GM18861 (cell line): Measurements from ENCODE around the gene TRAF3.

Experiments
- ATAC-seq: cut with Tn5 transposase; IDR thresholded peaks from one replicate; pipeline ENCODE4 v1.9.1; 2021; ENCODE audit not compliant: unreplicated experiment

Gene TRAF3, protein sequence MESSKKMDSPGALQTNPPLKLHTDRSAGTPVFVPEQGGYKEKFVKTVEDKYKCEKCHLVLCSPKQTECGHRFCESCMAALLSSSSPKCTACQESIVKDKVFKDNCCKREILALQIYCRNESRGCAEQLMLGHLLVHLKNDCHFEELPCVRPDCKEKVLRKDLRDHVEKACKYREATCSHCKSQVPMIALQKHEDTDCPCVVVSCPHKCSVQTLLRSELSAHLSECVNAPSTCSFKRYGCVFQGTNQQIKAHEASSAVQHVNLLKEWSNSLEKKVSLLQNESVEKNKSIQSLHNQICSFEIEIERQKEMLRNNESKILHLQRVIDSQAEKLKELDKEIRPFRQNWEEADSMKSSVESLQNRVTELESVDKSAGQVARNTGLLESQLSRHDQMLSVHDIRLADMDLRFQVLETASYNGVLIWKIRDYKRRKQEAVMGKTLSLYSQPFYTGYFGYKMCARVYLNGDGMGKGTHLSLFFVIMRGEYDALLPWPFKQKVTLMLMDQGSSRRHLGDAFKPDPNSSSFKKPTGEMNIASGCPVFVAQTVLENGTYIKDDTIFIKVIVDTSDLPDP

DNA sequence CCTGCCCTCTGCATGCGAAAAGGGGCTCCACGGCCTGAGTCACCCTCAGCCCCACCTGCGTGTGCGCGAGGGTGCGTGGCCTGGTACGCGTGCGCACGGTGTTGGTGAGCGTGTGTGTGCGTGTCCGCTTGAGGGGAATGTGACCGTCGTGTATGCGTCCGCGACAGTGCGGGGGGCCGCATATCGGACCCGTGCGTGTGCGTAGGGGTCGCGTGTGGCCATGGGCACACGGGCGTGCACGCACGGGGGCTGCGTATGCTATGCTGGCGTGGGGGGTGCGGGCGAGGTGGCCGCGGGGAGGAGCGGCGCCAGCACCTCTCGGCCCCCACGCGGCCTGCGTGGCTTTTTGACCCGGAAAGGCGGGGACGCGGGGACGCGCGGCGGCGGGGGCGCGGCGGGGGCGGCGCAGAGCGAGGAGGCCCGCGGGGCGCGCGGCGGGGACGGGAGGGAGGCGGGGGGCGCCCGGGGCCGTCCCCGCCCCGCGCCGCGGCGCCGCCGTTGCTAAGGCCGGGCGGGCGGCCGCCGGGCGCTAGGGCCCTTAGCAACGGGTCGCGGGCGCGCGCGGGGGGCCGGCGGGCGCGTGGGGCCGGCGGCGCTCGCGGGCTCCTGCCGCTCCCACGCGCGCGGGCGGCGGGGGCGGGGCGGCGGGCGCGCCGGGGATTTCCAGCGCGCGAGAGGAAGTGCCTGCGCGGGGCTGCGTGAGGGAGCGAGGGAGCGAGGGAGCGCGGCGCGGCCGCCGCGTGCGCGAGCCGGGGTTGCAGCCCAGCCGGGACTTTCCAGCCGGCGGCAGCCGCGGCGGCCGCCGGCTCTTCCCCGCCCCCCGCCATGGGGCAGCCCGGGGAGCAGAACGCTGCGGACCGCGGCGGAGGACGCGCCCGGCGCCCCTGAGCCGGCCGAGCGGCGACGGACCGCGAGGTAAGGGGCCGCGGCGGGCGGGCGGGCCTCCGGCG, at the start of gene TRAF3:
Gene TRAF3, plus strand, starts transcription at position 689 of the 950 bp plus-strand sequence. CDS start 92,753 bp downstream, outside the sequence.
- ATAC-seq: peak; percentile 41

DNA sequence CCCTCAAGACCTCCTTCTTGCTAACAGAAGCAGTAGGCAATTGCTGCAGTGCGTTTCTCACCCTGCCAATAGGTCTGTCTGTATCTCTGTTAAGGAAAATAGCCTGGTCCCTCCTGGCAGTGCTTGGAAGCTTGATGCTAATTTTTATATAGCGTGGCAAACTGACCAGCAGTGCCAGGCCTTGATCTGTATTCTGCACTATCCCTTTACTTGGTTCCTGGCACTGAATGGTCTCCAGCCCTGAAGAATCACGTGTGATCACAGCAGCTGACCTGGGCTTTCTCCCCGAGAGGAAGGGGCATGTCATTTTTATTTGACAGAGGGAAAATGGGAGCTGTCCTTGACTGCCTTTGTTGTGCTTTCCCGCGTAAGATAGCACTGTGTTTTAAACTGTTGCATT, 48.7 kb upstream of the TRAF3 start:
- no peak for ATAC-seq

DNA sequence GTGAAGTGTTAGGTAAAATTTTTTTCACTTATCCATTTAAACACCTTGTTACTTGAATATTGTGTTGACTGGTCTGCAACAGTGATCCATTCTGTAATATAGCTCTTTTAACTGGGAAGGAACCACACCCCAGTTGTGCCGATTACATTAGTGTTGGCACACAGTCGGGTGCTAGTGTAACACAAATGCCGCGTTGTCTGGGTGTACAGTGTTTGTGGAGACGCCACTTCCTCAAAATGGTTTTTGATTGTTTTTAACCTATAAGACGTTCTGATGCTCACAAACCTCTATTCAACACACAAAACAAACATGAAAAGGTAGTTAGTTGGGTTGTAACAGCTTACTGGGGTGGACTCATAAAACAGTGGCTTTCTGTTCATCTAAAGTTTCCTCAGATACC, 48.0 kb upstream of the TRAF3 start:
- ATAC-seq: no peak

DNA sequence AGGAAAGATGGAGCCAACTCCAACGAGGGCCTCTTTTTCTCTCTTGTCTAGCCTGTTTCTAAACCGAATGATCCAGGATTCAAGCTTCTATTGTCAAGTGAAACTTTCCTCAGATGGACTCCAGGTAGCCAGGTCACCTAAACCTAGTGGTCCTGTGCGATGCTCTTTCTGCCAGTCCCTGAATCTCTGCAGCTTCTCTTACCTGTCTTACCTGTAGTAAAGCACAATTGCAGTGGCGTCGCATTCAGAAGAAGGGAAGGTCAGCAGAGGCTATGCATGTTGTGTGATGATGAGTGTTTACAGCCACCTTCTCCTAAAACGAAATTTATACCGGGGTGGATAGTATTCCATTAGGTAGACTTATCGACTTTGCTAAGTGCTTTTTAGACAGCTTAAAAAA, 47.4 kb upstream of the TRAF3 start:
- no peak for ATAC-seq

DNA sequence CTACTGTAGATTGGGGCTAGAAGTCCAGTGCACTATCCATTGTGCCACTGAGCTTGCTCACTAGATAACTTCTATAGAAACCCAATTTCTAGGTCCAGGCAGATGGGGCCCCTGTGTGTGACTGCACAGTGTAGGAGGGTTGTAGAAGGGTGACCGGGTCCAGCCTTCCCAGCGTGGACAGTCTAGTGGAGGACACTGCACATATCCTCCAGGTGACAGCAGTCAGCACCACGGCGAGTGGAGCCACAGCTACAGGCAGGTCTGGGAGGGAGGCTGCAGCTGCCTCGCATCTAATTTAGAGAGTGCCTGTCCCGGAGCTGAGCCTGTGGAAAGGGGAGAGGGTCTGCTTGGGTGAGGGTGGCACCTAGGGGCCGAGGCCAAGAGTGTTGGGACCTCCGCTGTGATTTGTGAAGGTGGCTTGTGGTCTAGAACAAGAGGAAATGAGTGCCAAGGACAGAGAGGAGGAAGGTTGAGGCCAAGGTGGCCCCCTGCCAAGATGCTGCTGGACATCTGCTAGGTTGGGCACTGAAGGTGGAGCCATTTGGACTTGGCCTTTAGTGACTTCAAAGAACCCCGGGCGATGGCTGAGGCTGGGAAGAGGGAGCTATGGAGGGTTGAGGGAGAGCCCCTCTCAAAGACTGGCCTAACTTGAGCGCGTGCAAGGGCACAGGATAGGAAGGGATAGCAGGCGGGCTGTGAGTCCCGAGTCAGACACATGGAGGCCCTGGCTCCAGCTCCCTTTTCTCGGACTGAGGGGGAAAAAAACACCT, 46.0 kb upstream of the TRAF3 start:
- ATAC-seq: no peak

DNA sequence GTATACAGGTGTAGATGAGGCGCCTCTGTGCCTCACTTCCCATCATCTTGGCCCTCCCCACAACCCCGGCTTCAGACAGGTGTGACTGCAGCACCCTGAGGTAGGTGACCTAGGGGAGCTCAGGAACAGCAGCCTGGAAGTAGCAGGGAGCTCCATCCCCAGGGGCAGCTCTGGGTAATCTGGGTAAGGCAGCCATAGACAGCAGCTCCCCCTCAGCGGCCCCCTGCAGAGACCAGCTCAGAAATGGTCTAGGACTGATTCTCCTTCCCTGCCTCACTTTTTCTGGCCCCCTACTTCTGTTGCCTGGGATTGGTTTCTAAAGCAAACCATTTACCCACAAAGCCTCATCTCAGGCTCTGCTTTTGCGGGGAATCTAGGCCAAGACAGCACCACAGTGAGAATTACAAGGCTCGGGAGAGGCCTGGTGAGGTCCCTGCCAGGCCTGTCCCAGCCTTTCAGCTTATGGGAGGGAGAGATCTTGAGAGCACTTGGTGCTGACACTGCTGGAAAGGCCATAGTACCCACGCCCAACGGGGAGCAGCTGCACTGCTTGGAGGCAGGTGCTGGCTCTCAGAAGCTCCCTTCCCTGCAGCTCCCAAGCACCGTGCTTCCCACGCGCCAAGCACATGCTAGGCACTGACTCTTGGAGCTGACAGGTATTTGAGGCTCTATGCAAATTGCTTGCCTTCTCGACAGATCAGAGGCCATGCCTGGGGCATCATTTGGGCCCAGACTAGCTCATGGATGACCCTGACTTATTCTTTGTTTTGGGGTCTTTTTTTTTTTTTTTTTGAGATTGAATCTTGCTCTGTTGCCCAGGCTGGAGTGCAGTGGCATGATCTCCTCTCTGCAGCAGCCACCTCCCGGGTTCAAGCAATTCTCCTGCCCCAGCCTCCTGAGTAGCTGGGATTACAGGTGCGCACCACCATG, 45.1 kb upstream of the TRAF3 start:
- no peak for ATAC-seq

DNA sequence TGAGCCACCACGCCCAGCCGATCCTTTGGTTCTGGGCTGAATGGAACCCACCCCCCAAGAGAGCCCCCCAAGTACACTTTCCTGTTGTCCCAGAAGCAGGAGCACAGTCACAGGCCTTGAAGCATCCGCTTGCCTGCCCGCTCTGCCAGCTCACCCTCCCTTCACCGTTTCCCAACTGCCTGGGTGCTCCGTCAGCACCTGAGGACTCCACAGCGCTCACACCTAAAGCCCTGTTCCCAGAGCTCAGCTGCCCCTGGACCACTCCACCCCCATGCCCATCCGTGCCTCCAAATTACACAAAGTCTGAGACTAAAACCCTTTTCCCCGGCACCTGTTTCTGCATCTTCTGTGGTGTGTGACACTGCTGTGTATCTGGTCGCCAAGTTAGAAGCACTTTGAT, 44.3 kb upstream of the TRAF3 start:
- ATAC-seq: no peak

DNA sequence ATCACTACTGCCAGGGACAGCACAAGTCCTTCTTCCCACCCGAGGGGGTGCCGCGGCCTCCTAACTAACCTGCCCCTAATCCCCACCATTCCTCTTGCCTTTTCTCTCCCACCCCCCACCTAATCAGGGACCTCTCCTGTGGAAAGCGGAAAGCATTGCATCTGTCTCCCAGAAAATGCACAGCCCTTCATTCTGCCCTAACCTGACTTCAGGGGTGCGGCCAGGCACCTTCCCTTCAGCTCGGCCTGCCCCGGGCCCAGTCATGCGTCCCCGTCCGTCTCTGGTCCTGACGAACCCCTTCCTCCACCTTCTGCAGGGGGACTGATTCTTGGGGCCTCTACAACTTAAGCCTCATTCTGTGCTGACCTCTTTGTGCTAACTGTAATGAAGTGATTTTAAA, 43.9 kb upstream of the TRAF3 start:
- no peak for ATAC-seq

DNA sequence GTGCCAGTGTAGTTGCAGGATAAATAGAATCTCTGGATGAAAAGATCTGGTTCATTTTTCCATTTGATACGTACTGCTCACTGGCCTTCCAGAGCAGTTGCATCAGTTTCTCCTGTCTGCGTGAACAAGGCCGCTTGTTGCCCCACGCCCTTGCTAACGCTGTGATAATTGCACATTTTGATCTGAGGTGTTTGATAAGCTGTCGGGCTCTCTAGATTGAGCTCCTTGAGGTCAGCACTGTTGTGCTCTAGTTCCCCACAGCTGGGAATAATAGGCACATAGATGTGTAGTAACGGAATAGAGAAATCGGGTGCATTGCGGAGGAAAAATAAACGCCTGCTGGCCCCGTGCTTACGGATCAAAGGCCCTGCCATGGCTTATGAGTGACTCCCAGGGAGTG, 42.8 kb upstream of the TRAF3 start:
- no peak for ATAC-seq

DNA sequence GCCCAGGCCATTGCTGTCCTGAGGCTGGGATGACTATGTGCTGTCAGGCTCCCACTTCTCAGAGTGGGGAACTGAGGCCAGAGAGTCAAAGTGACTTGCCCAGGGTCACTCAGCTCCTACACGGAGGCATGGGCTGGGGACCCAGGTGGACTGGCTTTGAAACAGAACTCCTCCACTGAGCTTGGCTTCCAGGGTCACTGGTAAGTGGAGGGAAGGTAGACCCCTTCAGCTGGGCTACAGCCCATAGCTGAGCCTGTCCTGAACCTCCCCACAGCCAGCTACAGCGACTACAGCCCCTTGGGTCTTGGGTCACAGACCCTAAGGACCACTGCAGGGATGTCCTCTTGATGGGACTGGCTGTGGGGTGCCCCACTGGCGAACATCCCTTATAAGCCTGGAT, 40.3 kb upstream of the TRAF3 start:
- no peak for ATAC-seq

DNA sequence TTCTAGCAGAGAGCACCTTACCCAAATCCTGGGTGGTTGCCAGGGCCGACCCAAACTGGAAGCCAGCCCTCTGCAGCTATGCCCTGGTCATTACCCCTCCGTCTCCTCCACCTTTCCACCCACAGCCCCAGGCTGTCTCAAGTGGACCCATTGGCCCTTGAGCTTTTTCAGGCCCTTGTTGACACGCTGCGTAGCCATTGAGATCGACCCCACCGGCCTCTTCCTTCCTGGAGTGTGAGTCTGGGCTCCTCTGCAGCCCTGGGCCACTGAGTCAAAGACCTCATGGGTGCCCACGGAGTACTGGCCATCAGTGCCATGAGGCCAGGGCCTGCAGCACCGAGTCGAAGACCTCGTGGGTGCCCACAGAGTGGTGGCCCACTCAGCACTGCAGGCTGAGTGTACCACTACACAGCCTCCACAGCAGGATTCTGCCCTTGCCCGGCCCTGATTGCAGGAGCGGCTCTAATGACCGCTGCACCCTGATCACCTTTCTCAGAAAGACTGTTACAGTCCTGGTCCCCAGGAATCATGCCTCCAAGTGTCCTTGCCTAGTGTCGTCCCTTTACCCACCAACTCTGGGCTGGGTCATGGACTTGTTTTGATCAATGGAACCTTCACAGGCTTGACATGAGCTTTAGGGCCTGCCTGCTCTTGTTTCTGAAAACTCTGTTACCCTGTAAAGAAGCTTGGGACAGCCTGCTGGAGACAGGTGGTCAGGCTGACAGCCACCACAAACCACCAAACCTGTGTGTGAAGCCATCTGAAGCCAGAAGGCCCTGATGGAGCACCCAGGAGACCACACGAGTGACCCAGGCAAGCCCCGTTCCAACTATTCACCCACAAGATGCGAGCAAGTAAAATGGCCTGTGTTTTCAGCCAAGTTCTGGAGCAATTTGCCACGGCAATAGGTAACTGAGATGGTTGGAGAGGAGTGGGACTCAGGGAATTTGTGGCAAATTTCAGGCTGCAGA, 39.6 kb upstream of the TRAF3 start:
- no peak for ATAC-seq

DNA sequence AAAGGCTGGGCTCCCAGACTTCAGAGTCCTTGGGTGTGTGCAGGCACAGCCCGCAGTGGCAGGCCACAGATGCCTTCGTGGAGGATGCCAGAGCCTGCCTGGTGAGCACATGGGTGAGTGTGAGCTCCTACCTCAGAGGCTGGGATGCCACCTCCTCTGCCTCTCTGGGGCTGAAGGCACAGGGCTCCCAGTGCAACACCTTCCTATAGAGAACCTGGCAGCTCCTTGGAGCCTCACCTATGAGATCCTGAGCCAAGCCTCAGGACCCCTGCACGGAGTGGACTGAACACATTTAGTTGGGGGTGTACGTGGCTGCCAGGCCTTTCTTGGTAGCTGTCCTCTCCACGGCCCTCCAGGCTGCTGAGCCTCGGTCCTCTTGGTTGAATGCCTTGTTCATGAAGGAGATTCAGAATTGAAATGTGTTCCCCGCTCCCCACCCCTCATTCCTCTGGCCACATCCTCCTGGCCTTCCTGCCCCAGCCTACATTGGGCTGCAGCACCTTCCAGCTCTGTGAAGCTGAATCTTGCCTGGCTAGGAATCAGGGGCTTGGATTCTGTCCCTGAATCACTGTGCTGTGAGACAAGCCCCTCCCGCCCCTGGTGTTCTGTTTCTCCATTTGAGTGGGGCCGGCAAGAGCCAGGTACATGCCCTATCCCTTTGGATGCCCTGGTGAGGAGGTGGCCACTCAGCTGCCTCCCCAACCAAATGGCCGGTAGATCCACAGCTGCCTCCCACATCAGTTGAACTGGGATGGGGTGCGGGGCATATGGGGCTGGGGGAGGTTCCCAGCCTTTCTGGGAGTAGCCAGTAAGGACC, 38.7 kb upstream of the TRAF3 start:
- ATAC-seq: no peak

DNA sequence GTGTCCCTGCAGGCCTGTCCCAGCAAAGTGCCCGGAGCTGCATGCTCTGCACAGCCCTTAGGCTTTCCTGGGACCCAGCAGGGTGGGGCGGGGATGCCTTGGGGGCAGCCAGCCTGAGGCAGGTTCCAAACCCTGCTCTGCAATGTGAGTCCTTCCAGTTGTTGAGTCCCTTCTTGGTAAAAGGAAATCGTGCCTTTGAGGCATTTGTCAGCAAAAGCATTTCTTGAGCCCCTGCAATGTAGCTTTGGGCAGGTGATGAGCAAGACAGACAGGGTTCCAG, 38.1 kb upstream of the TRAF3 start:
- ATAC-seq: no peak

DNA sequence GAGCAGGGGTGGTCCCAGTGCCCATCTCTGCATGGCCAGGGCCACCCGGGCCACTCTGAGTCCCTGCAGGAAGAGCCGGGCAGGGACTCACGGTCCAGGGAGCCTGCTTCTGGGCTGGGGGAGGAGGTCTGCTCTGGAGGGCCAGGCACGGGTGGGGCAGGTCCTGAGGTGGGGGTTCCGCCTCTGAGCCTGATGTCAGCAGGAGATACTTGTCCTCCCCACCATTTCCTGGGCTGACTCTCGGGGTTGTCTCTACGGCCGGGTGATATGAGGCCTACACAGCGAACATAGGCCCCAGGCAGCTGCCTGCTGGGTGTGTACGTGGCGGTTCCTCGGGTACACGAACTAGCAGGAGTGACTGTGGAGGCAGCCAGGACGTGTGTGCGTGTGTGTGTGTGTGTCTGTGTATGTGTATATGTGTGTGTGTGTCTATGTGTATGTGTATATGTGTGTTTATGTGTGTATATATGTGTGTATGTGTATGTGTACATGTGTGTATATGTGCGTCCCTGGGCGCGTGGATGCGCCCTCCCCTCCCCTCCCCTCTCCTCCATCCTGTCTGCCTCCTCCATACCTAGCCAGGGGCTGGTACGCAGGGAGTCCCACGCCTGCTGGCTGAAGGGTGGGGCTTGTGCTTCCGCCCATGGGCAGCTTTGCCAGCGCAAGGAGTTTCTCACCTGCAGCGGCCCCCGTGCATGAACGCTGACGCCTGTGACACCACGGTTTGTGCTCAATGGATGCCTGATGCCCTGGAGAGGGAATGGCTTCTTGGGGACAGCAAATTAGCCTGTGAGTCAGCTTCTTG, 30.4 kb upstream of the TRAF3 start:
- no peak for ATAC-seq

DNA sequence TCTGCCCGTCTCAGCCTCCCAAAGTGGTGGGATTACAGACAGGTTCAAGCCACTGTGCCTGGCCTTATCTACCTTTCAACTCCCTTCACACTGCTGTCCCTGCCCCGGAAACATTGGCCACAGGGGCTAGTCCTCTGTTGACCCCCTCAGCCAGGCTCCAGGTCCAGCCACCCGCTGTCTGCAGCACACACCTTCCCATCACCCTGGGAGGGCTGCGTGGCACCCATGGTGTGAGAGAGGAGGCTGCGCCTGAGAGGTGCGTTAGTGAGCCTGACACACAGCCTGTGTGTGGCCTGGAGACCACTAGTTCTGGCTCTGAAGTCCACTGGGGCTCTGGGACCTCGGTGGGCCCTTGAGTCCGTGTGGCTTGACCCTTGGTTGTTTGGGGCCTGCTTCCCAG, 28.4 kb upstream of the TRAF3 start:
- no peak for ATAC-seq

DNA sequence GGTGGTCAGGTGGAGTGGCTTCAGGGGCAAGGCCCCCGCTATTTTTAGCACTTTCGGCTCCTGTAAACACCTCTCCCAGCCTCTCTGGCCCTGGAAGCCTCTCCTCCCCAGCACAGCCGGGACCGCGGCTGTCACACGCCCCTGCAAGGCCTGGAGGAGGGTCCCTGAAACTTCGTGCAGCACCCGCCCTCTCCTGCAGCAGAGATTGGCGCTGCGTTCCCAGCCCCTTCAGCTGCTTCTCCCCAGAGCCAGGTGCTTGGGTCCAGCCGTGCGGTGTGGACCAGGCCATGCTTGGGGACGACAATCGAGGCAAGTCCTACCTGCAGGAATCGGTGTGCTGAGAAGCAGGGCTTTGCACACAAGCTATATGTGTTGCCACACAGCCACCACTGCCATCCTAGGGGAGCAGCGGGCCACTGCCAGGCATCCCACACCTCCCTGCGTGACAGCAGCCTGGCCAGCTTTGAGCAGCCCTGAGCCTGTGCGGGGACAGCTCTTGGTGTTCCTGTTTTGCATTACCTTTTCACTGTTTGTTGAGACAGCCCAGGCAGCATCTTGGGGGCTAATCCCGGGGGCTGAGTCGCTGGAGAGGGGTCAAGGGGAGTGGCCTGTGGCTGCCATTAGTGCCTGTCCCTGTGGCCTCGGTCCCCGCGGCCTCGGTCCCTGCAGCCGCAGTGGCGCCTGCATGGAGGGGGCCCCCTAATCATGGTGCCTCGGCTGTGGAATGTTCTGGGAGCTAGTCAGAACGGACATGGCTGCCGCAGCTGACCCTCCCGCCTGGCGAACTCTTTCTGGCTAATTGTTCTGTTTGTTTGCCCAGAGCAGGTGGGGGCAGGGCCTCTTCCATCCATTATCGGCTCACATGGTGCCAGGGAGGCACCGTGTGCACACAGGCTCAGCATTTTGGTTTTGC, 27.6 kb upstream of the TRAF3 start:
- no peak for ATAC-seq
